ENCODE data around the gene NGEF.

The NGEF gene

DNA sequence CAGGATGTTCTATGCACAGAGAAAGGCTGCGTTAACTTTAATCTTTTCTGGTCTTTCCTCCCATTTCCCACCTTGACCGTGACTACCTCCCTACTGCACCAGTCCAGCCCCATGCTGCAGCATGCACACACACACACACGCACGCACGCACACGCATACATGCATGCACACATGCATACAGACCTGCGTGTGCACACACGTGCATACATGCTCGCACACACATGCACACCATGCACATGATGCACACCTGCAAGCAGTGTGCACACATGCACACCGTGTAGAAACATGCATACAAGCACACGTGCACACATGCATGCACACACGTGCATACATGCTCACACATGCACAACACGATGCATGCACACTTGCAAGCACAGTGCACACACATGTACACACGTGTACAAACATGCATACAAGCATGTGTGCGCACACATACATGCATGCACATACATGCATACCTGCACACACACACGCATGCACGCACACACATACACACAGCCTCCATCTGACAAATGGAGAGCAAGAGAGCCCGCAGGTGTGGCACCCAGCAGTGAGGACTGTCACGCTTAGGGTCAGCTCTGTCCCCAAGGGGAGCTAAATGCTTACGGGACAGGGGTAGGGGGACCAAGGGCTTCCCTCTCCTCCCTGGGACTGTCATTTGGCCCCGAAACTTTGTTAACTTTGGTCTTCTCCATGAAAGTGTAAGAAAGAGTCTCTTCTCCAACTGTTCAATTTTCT lies 124.8 kb downstream of the NGEF start:
- no peak for FAIRE-seq
- DNase-seq (ENCODE audit: insufficient read length, low spot score), result no peak
- TF ChIP-seq, protein P1, sequence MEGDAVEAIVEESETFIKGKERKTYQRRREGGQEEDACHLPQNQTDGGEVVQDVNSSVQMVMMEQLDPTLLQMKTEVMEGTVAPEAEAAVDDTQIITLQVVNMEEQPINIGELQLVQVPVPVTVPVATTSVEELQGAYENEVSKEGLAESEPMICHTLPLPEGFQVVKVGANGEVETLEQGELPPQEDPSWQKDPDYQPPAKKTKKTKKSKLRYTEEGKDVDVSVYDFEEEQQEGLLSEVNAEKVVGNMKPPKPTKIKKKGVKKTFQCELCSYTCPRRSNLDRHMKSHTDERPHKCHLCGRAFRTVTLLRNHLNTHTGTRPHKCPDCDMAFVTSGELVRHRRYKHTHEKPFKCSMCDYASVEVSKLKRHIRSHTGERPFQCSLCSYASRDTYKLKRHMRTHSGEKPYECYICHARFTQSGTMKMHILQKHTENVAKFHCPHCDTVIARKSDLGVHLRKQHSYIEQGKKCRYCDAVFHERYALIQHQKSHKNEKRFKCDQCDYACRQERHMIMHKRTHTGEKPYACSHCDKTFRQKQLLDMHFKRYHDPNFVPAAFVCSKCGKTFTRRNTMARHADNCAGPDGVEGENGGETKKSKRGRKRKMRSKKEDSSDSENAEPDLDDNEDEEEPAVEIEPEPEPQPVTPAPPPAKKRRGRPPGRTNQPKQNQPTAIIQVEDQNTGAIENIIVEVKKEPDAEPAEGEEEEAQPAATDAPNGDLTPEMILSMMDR (IDR thresholded peaks at IDR 0.05; ENCODE audit: insufficient read depth, missing control alignments), result no peak

DNA sequence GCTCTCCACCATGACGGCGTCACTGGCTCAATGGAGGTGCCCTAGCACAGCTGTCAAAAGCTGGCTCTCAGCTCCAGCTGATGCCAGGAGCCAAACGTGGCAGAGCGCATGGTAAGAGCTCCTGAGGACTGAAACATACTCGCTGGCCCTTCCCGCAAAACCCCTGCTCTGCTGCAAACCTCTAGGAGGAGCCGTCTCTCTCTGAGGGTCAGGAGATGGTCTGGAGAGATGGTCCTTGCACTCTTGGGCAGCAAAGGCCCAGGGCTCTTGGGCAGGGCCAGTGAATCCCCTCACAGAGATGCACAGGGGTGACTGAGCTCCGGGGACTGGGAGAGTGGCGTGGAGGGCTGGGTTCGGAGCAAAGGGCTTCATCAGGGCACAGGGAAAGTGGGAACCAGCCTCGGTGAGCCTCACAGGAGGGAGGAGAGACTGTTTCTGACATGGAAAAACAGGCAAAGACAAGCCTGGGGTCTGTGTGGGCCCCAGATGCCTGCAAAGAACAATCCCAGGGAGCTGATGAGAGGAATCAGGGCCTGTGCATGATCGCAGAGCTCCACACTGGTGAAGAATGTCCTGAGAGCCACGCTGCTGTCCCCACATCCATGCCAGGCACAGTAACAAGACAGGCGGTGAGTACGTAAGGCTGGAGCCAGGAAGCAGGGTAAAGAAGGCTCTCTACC lies 125.7 kb downstream of the NGEF start:
- TF ChIP-seq, protein P1 (IDR thresholded peaks at IDR 0.05; ENCODE audit: insufficient read depth, missing control alignments), result no peak
- FAIRE-seq (no peak), DNase-seq (ENCODE audit: insufficient read length, low spot score) (no peak)

DNA sequence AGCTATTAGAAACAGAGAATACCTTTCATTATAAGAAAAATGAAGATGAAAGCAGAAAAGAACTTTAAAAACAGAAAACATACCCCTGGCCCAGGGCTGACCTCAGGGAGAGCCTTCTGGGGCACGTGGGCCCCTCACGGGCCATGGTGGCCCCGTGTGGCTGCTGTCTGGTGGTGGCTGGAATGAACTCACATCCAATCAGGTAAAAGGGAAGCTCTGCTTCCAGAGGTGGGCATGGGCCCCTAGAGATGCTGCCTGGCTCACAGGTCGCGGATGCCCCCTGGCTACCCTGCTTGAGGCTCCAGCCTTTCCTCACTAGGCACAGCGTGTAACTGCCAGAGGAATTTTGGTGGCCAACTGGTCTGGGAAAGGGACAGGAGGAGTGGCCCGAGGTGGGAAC lies 126.4 kb downstream of the NGEF start:
- DNase-seq (ENCODE audit: insufficient read length, low spot score) (no peak), FAIRE-seq (no peak)
- TF ChIP-seq, protein P1 (IDR thresholded peaks at IDR 0.05; ENCODE audit: insufficient read depth, missing control alignments), result no peak

DNA sequence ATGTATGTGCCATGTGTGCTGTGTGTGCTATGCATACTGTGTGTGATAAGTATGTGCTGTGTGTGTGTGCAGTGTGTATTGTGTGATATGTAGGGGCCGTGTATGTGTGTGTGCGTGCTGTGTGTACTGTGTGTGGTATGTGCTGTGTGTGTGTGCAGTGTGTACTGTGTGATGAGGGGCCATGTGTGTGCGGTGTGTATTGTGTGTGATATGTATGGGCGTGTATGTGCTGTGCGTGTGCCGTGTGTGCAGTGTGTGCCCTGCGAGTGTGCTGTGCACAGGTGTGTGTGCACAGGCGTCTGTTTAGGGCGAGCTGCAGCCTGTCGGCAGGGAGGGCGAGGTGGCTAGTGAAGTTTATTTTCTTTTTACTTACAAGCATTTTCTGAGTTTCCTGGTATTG lies 126.9 kb downstream of the NGEF start:
- DNase-seq (ENCODE audit: insufficient read length, low spot score) (no peak), FAIRE-seq (no peak)
- TF ChIP-seq, protein P1 (IDR thresholded peaks at IDR 0.05; ENCODE audit: insufficient read depth, missing control alignments), result no peak

DNA sequence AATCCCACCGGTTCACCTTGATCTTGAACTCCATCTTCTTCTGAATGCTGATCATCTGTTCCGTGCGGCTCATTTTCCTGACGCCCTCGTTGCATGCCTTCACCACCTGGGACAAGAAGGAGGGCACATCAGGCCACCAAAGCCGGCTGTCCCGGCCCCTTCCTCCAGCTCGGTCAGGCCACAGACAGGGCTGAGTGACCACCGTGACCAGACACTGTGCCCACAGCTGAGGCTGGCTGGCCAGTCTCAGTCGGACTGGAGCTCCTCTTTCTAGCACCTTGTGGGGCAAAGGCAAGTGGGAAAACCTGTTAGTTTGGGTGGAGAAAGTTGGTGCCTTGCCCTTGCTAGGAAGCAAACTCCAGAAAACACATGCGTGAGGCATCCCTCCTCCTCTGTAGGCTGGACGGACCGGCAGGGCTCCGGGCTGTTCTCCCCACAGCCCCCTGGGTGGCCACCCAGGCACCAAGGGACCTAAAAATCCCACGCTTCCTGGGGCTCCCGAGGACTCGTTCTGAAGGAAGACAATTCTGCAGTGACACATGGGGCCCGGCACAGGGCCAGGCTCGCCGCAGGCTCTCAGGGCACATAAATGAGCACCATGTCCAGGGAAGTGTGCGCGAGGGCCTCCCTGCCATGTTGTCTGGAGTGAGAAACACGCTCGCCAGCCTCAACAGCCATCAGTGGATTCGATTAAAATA lies 127.6 kb downstream of the NGEF start:
- FAIRE-seq, result no peak

DNA sequence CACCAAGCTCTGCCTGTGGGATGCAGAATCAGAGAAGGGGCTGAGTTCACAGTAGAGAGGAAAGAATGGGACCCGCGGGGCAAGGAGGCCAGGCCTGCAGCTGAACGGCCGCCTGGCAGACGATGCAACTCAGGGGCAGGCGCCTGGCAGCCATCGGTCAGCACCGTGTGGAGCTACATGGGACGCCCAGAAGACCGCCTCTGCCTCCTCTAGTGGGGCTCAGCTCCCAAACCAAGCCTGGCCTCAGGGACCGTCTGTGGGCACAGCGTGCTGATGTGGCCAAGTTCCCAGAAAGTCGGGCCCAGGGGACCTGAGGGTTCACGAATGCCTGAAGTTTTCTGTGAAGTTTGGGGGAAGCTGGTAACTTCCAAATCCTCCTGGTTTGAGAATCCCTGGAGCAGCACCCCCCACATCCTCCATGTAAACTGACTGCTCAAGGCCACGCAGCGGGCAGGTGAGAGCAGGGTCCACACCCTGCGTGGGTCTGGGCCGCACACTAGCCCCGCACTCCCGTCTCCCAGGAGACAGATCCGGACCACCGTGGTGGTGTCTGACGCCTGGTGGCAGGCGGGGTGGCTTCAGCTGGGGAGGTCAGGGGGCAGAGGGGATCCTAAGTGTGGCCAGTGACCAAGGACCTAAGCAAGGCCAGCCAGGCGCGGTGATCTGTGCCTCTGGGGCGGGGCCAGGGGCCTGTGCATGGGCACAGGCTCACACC lies 128.3 kb downstream of the NGEF start:
- no peak for DNase-seq (ENCODE audit: insufficient read length, low spot score)
- FAIRE-seq, result no peak
- TF ChIP-seq, protein P1 (IDR thresholded peaks at IDR 0.05; ENCODE audit: insufficient read depth, missing control alignments), result no peak

More for the DNA sequence above, 127.6 kb downstream of the NGEF start:
- DNase-seq (ENCODE audit: insufficient read length, low spot score), result no peak
- TF ChIP-seq, protein P1 (IDR thresholded peaks at IDR 0.05; ENCODE audit: insufficient read depth, missing control alignments), result no peak

Data from D721Med (cell line).